GM13976 (cell line): ENCODE measurements around the gene NXN.

ENCODE experiments used
- DNase-seq: peaks from one replicate; pipeline ENCODE4 v3.0.0; 2012; ENCODE audit warnings: low spot score
- CTCF ChIP-seq: IDR thresholded peaks from 2 replicates; pipeline ENCODE4 v1.5.1; 2012; ENCODE audit warnings: borderline replicate concordance, mild to moderate bottlenecking; ENCODE audit not compliant: insufficient read depth; ENCODE audit errors: extremely low read depth, missing control alignments, control extremely low read depth
- in situ Hi-C: fragments of 300-500 bp; cut with MboI; formaldehyde crosslinking; loops from one replicate; pipeline ENCODE4 v1.12.0; 2022; ENCODE audit warnings: low sequenced_read_pairs, mixed read lengths, inconsistent platforms; ENCODE audit not compliant: unreplicated experiment

Gene NXN

GRCh38 chr17:1011138-1011537, 31.6 kb upstream of the NXN start:
- DNase-seq = no peak
- in situ Hi-C loops = no loop called here
- TF ChIP-seq CTCF = no peak

GRCh38 chr17:1010586-1010985, 31.0 kb upstream of the NXN start:
- no peak for TF ChIP-seq CTCF
- in situ Hi-C loops = no loop called here
- no peak for DNase-seq

- DNase-seq = no peak
- in situ Hi-C loops = no loop called here
- no peak for TF ChIP-seq CTCF
Observed at GRCh38 chr17:1010086-1010450, 30.5 kb upstream of the NXN start.

- no peak for TF ChIP-seq CTCF
- in situ Hi-C loops = no loop called here
- DNase-seq = no peak
Observed at GRCh38 chr17:1009229-1010085, 29.9 kb upstream of the NXN start.

- in situ Hi-C loops = no loop called here
- no peak for TF ChIP-seq CTCF
- DNase-seq = no peak
Observed at GRCh38 chr17:1008008-1008761, 28.6 kb upstream of the NXN start.

- no peak for DNase-seq
- no peak for TF ChIP-seq CTCF
- in situ Hi-C loops = no loop called here
Observed at GRCh38 chr17:1007310-1008007, 27.9 kb upstream of the NXN start.
